Hematopoietic multipotent progenitor cell treated with erythropoietin and hydrocortisone succinate and interleukin-3 and kit ligand, for 17 days (in vitro differentiated cells): ENCODE results near the gene LRRN1.

ENCODE experiments used
- DNase-seq: peaks from one replicate; pipeline ENCODE4 v3.0.0-alpha.2; 2015; ENCODE audit warnings: low spot score

LRRN1 gene

GRCh38 chr3:3799173-3800079 lies at the start of gene LRRN1:
TSS of gene LRRN1 (plus strand) at chr3:3799431. CDS start at chr3:3844642, 45,211 bp downstream.
- DNase-seq = no peak

- no peak for DNase-seq
Observed at GRCh38 chr3:3753416-3753815, 45.8 kb upstream of the LRRN1 start.

GRCh38 chr3:3765661-3766060 lies 33.6 kb upstream of the LRRN1 start:
- DNase-seq = no peak

DNA sequence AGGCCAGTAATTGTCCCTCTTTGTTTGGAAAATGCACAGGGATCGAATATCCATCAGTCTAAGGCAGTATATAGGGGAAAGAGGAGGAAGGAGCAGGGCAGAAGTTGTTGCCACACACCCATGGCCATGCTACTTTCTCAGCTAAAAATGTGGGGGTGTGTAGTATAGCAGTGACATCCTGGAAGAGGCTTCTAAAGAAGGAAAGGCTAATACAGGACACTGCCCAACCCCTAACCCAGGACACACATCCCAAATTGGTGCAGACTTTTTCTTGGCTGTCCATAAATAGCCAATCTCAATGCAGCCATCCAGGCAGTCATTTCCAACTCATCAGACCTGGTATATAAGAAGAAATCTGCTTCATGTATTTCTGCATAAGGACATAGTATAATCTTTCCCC lies 33.1 kb upstream of the LRRN1 start:
- DNase-seq = no peak

DNA sequence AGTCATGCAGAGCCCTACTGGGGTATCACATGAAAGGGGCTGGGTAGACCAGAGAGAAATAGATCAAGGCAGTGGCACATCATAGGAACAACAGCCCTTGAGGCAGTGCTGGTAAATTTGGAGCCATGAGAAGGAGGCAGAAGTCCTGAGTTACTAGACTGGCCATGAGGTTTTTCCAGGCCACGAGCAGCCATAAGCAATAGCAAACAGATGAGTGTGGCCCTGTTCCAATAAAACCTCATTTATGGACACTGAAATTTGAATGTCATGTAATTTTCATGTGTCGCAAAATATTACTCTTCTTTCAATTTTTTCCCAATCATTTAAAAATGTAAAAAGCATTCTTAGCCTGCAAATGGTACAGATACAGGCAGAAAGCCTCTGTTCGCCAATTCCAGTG lies 28.1 kb upstream of the LRRN1 start:
- DNase-seq = no peak

- DNase-seq = no peak
Observed at GRCh38 chr3:3771567-3771966, 27.7 kb upstream of the LRRN1 start.

GRCh38 chr3:3772338-3772737 lies 26.9 kb upstream of the LRRN1 start:
- no peak for DNase-seq

- DNase-seq = no peak
Observed at GRCh38 chr3:3772920-3773319, 26.3 kb upstream of the LRRN1 start.

GRCh38 chr3:3776607-3777006 lies 22.6 kb upstream of the LRRN1 start:
- no peak for DNase-seq

DNA sequence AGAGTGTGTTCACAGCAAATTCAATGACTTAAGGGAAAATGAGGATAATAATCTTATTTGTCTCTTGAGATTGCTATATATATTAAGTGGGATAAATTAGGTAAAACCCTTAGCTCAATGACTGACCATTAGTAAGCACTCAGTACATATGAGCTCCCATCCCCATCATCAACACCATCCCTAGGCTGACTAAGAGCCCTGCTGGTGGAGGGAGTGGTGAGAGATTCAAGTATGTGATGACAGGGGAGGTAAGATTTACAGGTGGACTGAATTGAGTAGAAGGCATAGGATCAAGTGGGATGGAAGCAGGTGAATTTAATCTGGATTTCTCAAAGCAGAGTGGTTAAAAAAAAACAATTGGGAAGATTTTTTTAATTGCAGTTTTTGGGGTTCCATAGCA lies 21.0 kb upstream of the LRRN1 start:
- no peak for DNase-seq

- no peak for DNase-seq
Observed at GRCh38 chr3:3778641-3779270, 20.5 kb upstream of the LRRN1 start.

GRCh38 chr3:3782457-3782856 lies 16.8 kb upstream of the LRRN1 start:
- DNase-seq = no peak

- no peak for DNase-seq
Observed at GRCh38 chr3:3783210-3783609, 16.0 kb upstream of the LRRN1 start.

- no peak for DNase-seq
Observed at GRCh38 chr3:3783696-3784095, 15.5 kb upstream of the LRRN1 start.

GRCh38 chr3:3792391-3792790 lies 6.8 kb upstream of the LRRN1 start:
- no peak for DNase-seq

GRCh38 chr3:3798631-3799113 lies 559 bp upstream of the LRRN1 start:
- no peak for DNase-seq

DNA sequence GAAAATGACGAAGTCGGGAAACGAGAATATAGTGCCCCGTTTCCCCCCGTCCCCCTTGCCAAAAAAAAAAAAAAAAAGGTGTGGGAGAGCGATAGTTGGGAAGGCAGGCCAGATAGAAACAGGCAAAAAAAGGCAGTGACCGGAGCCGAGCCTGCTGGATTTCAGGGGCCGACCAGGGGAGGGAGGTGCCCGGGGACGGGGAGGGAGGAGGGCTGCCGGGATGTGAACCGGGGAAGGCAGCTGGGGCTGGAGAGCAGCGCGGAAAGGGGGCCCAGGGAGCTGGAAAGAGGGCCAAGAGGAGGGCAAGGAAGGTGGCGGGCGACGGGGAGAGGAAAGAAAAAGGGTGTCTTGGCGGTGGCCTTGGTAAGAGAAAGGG lies 837 bp downstream of the LRRN1 start:
- no peak for DNase-seq

GRCh38 chr3:3800685-3801493 lies 1.7 kb downstream of the LRRN1 start:
- no peak for DNase-seq

DNA sequence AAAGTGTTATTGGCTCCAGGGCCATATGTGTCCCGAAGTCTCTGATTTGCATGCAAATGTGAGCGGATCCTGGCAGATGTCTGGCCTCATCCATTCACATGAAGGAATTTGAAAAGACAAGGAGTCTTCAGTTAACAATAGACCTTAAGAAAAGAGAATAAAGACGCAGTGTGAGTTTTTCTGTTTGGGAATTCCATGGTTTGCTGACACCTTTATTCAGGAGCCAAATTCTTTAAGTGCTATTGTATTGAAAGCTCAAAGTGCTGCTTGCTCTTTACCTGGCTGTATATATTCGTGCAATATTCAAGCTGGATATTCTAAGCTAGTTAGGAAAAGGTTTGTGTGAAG lies 2.2 kb downstream of the LRRN1 start:
- no peak for DNase-seq

DNA sequence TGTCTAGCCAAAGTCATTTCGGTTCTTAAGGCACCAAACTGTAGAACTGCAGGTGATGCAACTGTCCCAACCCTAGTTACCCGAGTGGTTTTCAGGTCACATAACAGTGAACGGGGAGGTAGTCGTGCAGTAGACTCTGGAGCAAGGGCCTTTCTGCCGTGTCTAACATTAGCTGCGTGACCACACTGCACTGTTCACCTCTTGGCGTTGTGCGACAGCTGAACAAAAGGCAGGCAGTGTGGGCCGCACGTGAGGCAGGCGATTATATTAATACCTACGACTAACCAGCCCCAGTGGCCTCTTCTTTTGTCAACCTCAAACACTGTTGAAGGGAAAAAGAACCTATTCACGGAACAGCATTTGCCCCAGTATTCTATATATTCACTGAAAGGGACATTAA lies 2.8 kb downstream of the LRRN1 start:
- no peak for DNase-seq

DNA sequence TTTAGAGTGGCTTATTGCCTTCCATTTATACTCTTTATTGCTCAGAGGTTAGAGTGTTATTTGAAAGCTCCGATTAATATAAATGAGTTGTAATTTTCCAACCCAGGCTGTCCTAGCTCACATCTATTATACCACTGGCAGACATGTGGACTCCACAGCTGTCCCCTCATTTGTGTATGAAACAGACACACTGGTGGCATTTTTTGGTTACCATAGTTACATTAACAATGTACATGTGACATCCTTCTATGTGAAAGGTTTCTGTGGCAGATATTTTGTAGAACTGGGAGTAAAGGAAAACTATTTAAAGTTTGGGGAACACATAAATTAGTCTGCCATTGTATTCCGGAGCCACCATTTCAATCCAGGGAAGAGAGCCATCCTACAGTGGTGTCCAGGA lies 5.3 kb downstream of the LRRN1 start:
- no peak for DNase-seq

GRCh38 chr3:3806092-3806491 lies 6.9 kb downstream of the LRRN1 start:
- DNase-seq = no peak

GRCh38 chr3:3806856-3807255 lies 7.6 kb downstream of the LRRN1 start:
- DNase-seq = no peak
